Esophagus (tissue), 2 donors: Measurements from ENCODE around the gene ATP6V1G3. TPM values are rescaled to one million over a fixed set of nuclear protein-coding genes. Genes with fewer than 3 reads are reported as not detected.

Experiments
- H3K27ac ChIP-seq, 2 donors: one replicate each; pipeline ENCODE4 v1.5.1; 2013; ENCODE audit warnings: low read depth in 2 of 2, mild to moderate bottlenecking in 2 of 2, inconsistent platforms in 1 of 2, low read length in 1 of 2, moderate library complexity in 1 of 2
- H3K27me3 ChIP-seq, 2 donors: one replicate each; pipeline ENCODE4 v1.6.1; 2013; ENCODE audit warnings: low read length in 2 of 2, control low read depth in 1 of 2, mild to moderate bottlenecking in 1 of 2; ENCODE audit not compliant: insufficient read depth in 2 of 2, control insufficient read depth in 1 of 2
- H3K36me3 ChIP-seq, 2 donors: one replicate each; pipeline ENCODE4 v1.6.1; 2013; ENCODE audit warnings: low read length in 1 of 2; ENCODE audit not compliant: control insufficient read depth in 2 of 2, insufficient read depth in 2 of 2
- H3K4me1 ChIP-seq, 2 donors: one replicate each; pipeline ENCODE4 v1.6.1; 2013; ENCODE audit warnings: low read length in 1 of 2; ENCODE audit not compliant: control insufficient read depth in 2 of 2, insufficient read depth in 2 of 2
- H3K4me3 ChIP-seq, 2 donors: one replicate each; pipeline ENCODE4 v1.5.1; 2013; ENCODE audit warnings: low read length in 2 of 2, mild to moderate bottlenecking in 2 of 2, low read depth in 1 of 2, moderate library complexity in 1 of 2
- H3K9me3 ChIP-seq, 2 donors: one replicate each; pipeline ENCODE4 v1.6.1; 2013; ENCODE audit warnings: mild to moderate bottlenecking in 2 of 2, low read depth in 1 of 2, low read length in 1 of 2, moderate library complexity in 1 of 2; ENCODE audit not compliant: control insufficient read depth in 2 of 2, insufficient read depth in 1 of 2
- WGBS, 2 donors: extraction: QIAGEN DNeasy Blood & Tissue Kit; methylation state at CpG; one replicate each; pipeline ENCODE4 v1.1.7; 2013; 5-methylcytosine and 5-hydroxymethylcytosine counted together
- polyA plus RNA-seq, 2 donors: library from polyadenylated mRNA; stranded (reverse); fragments of 200-250 nt; gene quantifications; one replicate each; pipeline ENCODE4 v1.2.3, GENCODE V29; 2013
- donor health status: healthy with polysubstance abuse.
- donor health status: Bipolar disorder and iron deficiency.

Gene ATP6V1G3
- polyA plus RNA-seq, 2 donors, result not detected

DNA sequence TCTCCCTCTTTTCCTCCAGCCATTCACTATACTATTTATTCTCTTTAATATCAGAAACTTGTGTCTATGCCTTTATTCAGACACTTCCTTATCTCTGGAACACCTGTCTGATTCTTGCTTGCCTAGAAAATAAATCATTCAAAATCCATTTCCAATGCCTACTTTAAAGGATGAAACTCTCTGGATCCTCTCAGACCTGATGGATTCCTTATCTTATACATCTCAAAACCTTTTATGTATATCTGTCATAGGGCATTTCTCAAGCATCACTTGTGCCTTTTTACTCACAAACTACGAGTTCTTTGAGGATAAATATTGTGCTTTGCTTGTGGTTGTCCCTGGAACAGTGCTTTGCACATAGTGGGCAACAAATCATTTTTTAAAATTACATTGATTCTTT lies 3.8 kb upstream of the ATP6V1G3 start:
- no peaks in the 10 kb centered on the region for H3K9me3 ChIP-seq
- H3K27me3 ChIP-seq, result no peaks in the 10 kb centered on the region
- no peaks in the 10 kb centered on the region for H3K4me1 ChIP-seq
- WGBS, 2 donors, result 47 to 49% methylated on average over 1 of the region's 1 CpG
- no peaks in the 10 kb centered on the region for H3K36me3 ChIP-seq
- H3K4me3 ChIP-seq, result no peak overlapping the region
- no peak overlapping the region for H3K27ac ChIP-seq

DNA sequence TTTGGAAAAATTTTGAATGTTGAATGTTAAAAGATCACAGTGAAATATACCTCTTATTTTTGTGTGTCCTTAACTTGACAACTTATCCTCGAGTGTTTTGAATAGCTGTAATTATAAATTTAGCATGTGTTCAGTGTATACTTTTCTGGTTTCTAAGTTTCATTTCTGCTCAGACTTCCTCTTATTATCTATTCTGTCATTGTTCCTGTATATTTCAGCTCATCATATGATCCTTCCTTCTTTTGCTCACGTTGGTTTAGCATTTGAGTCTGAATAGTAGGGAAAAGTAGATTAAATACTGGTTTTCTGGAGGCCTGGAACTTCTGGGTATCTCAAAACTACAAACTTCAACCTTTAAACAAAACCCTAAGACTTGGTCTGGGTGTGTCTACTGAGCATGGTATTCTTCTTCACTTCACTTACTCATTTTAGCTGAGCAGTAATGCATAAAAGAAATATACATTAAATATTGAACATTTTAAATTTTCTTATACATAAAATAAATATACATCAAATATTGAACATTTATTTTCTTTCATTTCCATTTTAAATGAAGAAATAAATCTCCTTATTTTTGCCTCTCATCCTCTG lies 3.3 kb upstream of the ATP6V1G3 start:
- WGBS, 2 donors, result 44 to 65% methylated on average over 2 of the region's 2 CpGs
- H3K4me3 ChIP-seq, result no peak overlapping the region
- H3K27ac ChIP-seq, result no peak overlapping the region
- H3K9me3 ChIP-seq, result no peaks in the 10 kb centered on the region
- no peaks in the 10 kb centered on the region for H3K4me1 ChIP-seq
- no peaks in the 10 kb centered on the region for H3K27me3 ChIP-seq
- H3K36me3 ChIP-seq, result no peaks in the 10 kb centered on the region

DNA sequence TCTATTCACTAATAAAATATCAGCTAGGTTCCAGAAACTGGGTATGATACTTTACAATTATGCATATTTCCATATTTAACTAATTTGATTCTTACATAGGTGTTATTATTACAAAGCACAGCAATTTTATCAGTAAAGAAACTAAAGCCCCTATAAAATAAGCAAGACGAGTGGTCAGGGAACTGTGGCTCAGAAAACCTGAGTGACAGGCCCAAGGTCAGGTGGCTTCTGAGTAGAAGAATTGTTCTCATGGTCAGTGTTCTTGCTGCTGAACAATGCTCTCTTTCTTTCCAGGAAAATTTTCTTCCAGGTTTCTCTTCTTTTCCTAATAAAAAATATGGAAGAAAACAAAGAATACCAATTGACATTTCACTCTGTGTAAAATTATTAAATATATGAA lies 2.2 kb upstream of the ATP6V1G3 start:
- Histone ChIP-seq H3K36me3 (no peaks in the 10 kb centered on the region), H3K9me3 (no peaks in the 10 kb centered on the region), H3K4me1 (no peaks in the 10 kb centered on the region), H3K27me3 (no peaks in the 10 kb centered on the region), H3K4me3 (no peak overlapping the region), H3K27ac (no peak overlapping the region)
- 60 to 67% methylated on average over 1 of the region's 1 CpG for WGBS, 2 donors

DNA sequence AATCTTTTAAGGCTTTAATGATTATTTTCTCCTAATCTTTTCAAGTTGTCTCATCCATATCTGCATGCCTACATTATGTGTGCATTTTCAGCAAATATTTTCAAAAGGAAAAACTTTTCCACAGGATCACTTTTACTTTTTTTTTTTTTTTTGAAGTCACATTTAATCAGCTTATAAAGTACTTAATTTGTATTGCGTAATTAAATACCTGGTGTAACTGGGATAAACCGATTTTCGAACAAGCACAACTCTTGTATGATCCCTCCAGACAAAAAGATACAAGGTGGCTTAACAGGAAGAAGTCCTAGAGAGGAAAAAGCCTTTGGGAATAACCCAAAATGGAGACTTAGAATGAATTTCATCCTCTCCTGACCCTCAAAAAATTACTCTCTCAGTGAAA lies 1.3 kb upstream of the ATP6V1G3 start:
- H3K4me3 ChIP-seq, result no peak overlapping the region
- H3K9me3 ChIP-seq, result no peaks in the 10 kb centered on the region
- no peak overlapping the region for H3K27ac ChIP-seq
- H3K36me3 ChIP-seq, result no peaks in the 10 kb centered on the region
- WGBS, 2 donors, result 90 to 91% methylated on average over 3 of the region's 3 CpGs
- no peaks in the 10 kb centered on the region for H3K4me1 ChIP-seq
- no peaks in the 10 kb centered on the region for H3K27me3 ChIP-seq

DNA sequence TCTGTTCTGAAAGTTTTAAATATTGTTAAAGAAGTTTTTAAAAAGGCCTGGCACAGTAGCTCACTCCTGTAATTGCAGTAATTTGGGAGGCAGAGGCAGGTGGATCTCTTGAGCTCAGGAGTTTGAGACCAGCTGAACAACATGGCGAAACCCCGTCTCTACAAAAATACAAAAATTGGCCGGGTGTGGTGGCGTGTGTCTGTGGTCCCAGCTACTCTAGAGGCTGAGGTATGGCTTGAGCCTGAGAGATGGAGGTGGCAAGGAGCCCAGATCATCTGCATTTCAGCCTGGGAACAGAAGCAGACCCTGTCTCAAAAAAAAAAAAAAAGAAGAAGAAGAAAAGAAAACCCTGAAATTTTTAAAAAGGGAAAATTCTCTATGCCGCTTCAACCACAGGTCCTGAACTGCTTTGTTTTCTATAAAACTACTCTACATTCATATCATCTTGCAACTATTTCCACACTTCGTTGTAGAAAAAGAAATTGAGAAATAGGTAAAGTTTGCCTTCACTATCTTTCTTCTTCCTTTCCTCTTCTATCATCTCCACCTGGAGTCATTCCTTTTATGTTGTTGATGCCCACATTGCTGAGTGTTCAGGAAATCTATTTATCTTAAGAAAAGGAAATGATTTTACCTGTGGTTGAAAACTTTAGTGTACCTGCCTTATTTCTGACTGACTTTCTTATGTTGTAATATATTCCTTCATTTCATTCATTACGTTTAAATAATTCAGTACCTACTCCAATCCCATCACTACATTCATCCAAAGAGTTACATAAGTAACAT lies 1.7 kb downstream of the ATP6V1G3 start:
- H3K4me3 ChIP-seq, result no peak overlapping the region
- no peaks in the 10 kb centered on the region for H3K9me3 ChIP-seq
- no peaks in the 10 kb centered on the region for H3K36me3 ChIP-seq
- H3K27ac ChIP-seq, result no peak overlapping the region
- H3K27me3 ChIP-seq, result no peaks in the 10 kb centered on the region
- 88 to 91% methylated on average over 7 of the region's 7 CpGs for WGBS, 2 donors
- no peaks in the 10 kb centered on the region for H3K4me1 ChIP-seq

DNA sequence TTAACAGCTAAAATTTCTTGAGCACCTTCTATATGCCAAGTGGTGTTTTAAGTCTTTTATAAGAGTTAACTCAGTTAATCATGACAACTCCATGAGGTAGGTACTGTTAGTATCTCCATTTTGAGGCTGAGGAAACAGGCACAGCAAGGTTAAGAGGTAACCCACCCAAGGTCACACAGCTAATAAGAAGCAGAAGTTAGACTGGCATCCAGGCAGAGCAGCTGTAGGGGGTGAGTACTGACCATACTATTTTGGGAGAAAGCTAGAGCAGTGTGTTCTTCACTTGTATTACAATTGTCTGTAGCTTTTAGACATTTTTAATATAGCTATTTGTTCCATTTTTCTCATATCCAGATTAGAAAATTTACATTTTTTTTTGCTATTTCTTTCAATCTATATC lies 4.8 kb downstream of the ATP6V1G3 start:
- H3K9me3 ChIP-seq, result no peaks in the 10 kb centered on the region
- no peak overlapping the region for H3K27ac ChIP-seq
- no peaks in the 10 kb centered on the region for H3K36me3 ChIP-seq
- H3K4me1 ChIP-seq, result no peaks in the 10 kb centered on the region
- H3K4me3 ChIP-seq, result no peak overlapping the region
- H3K27me3 ChIP-seq, result no peaks in the 10 kb centered on the region

DNA sequence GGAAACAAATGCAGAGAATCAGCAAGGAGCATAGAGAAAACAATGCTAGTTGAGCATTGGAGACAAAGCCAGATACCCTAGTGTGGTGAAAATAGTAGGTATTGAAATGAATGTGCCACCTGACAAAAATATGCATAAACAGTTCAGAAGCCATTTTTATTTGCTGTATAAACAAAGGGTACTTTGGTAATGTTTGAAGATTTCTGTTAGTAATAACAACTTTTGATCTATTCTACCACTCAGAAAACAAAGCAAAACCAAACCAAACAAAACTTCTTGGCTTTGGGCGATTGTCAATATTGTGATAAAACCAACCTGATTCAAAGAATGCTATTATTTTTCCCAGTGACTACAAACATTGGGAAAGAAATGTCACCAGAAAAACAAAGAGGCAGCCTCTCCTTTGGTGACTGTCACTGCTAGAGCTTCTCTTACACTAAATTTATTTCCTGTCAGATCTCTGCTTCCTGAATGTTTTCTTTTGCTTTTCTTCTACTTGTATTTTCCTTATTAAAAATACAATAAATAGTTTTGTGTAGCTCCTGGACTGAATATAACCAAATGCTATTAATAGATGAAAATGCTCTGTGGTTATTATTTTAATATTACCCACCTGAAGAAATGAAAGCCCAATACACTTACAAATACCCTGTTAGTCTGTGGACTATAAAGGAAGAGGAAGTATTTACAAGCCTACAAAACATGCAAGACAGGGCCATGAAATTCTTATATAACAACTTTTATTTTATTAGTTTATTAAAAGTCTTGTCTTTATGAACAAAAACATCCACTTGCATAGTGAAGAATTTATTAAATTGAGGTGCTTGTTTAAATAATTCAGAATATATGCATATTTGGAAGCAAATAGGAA lies 5.7 kb downstream of the ATP6V1G3 start:
- Histone ChIP-seq H3K27ac (no peak overlapping the region), H3K36me3 (no peaks in the 10 kb centered on the region), H3K4me3 (no peak overlapping the region), H3K4me1 (no peaks in the 10 kb centered on the region), H3K27me3 (no peaks in the 10 kb centered on the region), H3K9me3 (no peaks in the 10 kb centered on the region)
- WGBS, 2 donors, result 29 to 41% methylated on average over 1 of the region's 1 CpG

DNA sequence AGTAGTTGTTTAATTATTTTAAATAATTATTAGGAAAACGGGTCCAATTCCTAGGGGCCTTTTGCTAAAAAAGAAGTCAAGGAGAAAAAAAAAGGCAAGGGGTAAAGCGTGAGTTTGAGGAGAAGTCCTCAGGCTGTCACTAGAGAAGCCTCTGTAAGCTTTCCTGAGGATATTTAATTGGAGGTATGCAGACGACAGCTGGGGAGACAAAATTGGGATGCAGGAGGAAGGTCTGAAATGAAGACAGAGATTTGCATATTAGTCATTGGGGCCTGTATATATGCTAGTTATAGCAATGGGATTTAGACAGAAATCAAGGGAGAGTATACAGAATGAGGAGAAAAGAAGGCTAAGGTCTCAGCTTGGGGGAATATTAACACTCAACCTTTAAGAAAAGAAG lies 8.6 kb downstream of the ATP6V1G3 start:
- Histone ChIP-seq H3K27me3 (no peaks in the 10 kb centered on the region), H3K4me1 (no peaks in the 10 kb centered on the region), H3K4me3 (no peak overlapping the region), H3K27ac (no peak overlapping the region), H3K36me3 (no peaks in the 10 kb centered on the region), H3K9me3 (no peaks in the 10 kb centered on the region)
- 89 to 92% methylated on average over 3 of the region's 3 CpGs for WGBS, 2 donors

DNA sequence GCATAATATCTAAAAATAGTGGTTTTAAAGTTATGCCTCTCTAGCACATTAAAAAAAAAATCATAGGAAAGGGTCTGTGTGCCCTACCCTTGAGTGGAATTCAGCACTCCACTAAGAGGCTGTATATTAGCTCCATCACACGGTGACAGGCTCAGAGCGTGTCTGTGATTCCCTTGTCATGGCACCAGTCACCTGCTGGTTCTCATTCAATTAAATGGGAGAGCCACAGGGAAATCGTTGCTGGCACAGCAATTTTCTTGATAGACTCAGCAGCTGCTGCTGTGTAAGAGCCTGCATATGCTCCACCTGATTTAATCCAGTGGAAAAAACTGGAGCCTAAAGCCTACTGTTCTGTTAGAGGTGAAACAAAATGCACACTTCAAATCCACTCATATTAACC lies 9.5 kb downstream of the ATP6V1G3 start:
- Histone ChIP-seq H3K4me1 (no peaks in the 10 kb centered on the region), H3K9me3 (no peaks in the 10 kb centered on the region), H3K36me3 (no peaks in the 10 kb centered on the region), H3K4me3 (no peak overlapping the region), H3K27ac (no peak overlapping the region), H3K27me3 (no peaks in the 10 kb centered on the region)
- 62 to 72% methylated on average over 3 of the region's 3 CpGs for WGBS, 2 donors
